ENCODE data around the gene PAX5. TPM values are rescaled to one million over a fixed set of nuclear protein-coding genes. Genes with fewer than 3 reads are reported as not detected.

PAX5 gene
- polyA plus RNA-seq, 1 experiment = not detected

DNA sequence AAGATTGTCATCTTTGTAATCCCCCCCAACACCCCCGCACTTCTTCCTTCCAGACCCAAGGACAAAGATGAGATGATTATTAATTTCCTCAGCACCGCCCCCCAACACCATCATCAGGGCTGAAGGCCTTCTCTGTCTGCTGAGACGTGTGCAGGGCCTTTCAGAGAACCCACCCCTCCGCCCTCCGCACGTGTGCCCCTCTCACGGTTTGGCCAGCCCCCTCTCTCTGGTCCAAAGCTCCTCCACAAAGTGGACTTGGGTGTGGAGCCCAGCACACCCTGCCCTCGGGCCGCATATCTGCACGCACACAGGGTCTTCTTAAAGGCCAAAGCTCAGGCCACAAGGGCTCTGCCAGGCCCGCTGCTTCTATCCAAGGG lies 32.0 kb downstream of the PAX5 start:
- Histone ChIP-seq H3K4me3 (ENCODE audit: low read depth, low read length) (no peak overlapping the region), H3K27me3 (ENCODE audit: control insufficient read depth, insufficient read depth, low read length) (peaks cover 46% of the 10 kb centered on the region), H3K36me3 (ENCODE audit: control insufficient read depth, insufficient read depth, low read length) (no peaks in the 10 kb centered on the region)
- ChIA-PET CTCF (interaction anchor here (1.0 kb wide), 1 partner anchor 12 kb away, joined by 3 read pairs; no protein-coding TSS in a partner anchor), POLR2A (no interaction called here)
- DNase-seq (ENCODE audit: low read depth) = no peak
- TF ChIP-seq, protein P1, sequence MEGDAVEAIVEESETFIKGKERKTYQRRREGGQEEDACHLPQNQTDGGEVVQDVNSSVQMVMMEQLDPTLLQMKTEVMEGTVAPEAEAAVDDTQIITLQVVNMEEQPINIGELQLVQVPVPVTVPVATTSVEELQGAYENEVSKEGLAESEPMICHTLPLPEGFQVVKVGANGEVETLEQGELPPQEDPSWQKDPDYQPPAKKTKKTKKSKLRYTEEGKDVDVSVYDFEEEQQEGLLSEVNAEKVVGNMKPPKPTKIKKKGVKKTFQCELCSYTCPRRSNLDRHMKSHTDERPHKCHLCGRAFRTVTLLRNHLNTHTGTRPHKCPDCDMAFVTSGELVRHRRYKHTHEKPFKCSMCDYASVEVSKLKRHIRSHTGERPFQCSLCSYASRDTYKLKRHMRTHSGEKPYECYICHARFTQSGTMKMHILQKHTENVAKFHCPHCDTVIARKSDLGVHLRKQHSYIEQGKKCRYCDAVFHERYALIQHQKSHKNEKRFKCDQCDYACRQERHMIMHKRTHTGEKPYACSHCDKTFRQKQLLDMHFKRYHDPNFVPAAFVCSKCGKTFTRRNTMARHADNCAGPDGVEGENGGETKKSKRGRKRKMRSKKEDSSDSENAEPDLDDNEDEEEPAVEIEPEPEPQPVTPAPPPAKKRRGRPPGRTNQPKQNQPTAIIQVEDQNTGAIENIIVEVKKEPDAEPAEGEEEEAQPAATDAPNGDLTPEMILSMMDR (IDR thresholded peaks at IDR 0.05; ENCODE audit: insufficient read depth, low read depth, low read length) = no peak

DNA sequence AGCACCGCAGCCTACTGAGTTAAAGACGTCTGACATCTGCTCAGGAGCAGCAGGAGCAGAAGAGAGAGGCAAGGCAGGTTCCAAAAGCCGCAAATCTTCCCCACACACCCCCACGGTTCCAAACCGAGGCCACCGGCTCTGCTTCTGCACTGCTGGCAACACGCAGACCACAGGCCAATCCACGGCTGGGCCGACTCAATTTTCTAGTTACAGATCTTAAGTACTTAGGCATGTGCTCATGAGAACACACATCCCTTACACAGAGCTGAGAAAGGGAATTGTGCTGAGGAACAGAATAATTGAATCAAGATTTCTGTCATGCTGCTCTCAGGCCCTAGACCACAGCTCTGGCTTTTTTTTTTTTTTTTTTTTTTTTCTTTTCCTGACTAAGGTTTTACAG lies 32.6 kb downstream of the PAX5 start:
- H3K4me3 ChIP-seq (ENCODE audit: low read depth, low read length) = no peak overlapping the region
- ChIA-PET POLR2A (no interaction called here), CTCF (interaction anchor here (1.0 to 1.4 kb wide), 2 partner anchors 13 to 129 kb away, joined by 3 to 4 read pairs; no protein-coding TSS in a partner anchor)
- peaks cover 43% of the 10 kb centered on the region for H3K27me3 ChIP-seq (ENCODE audit: control insufficient read depth, insufficient read depth, low read length)
- DNase-seq (ENCODE audit: low read depth) = no peak
- no peaks in the 10 kb centered on the region for H3K36me3 ChIP-seq (ENCODE audit: control insufficient read depth, insufficient read depth, low read length)
- TF ChIP-seq, protein P1 (IDR thresholded peaks at IDR 0.05; ENCODE audit: insufficient read depth, low read depth, low read length) = no peak

DNA sequence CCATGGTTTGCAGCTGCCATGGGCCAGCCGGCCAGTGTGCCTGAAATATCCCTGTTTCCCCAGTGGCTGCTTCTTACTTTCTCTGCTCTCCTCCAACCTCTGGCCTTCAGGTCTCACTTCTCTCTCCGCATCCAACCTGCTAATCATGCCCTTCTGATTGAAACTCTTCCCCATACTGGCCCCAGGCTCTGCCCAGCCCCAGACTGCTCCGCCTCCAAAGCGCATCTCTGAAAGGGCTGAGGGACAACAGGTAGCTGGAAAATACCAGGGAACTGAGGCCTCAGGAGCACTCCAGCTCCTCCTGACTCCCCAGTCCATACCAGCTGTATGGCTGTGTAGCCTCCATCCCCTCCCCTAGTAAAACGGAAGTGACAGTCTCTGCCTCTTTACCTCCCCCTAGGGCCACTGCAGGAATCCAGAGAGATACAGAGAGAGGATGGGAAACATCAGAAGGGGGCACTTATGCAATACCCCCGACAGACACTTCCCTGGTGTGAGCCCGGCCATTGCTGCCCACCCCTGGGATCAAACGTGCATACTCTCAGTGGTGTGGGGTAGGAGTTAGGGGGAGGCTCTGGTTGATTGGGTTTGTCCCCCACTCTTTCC lies 34.2 kb downstream of the PAX5 start:
- Histone ChIP-seq H3K27me3 (ENCODE audit: control insufficient read depth, insufficient read depth, low read length) (peaks cover 37% of the 10 kb centered on the region), H3K36me3 (ENCODE audit: control insufficient read depth, insufficient read depth, low read length) (no peaks in the 10 kb centered on the region), H3K4me3 (ENCODE audit: low read depth, low read length) (no peak overlapping the region)
- CTCF ChIA-PET = interaction anchor here (1.4 to 1.7 kb wide), 2 partner anchors 9 to 127 kb away, joined by 4 to 5 read pairs; no protein-coding TSS in a partner anchor
- POLR2A ChIA-PET = no interaction called here
- DNase-seq (ENCODE audit: low read depth) = no peak
- TF ChIP-seq, protein P1 (IDR thresholded peaks at IDR 0.05; ENCODE audit: insufficient read depth, low read depth, low read length) = no peak

DNA sequence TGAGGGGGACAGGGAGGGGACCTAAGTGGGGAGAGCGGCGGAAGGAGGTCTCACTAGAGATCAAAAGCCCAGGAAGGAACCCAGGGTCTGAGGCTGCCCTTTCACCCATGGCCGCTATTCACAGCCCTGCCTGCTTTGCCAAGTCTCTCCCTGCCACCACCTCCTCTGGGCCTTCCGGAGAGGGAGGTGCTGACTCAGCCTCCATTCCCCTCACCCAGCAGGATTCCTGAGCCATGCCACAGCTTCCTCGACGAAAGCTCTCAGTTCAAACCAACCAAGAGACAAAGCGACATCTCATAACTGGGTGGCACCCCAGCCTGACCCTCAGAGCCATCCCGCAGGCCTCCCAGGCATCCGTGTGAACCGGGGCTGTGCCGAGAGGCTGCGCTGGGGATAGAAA lies 36.7 kb downstream of the PAX5 start:
- TF ChIP-seq, protein P1 (IDR thresholded peaks at IDR 0.05; ENCODE audit: insufficient read depth, low read depth, low read length) = no peak
- no peak for DNase-seq (ENCODE audit: low read depth)
- H3K27me3 ChIP-seq (ENCODE audit: control insufficient read depth, insufficient read depth, low read length) = peaks cover 37% of the 10 kb centered on the region
- POLR2A ChIA-PET = no interaction called here
- H3K4me3 ChIP-seq (ENCODE audit: low read depth, low read length) = no peak overlapping the region
- no peaks in the 10 kb centered on the region for H3K36me3 ChIP-seq (ENCODE audit: control insufficient read depth, insufficient read depth, low read length)
- CTCF ChIA-PET = interaction anchor here (1.3 to 2.5 kb wide), 3 partner anchors 12 to 332 kb away, joined by 3 to 13 read pairs (median 10); no protein-coding TSS in a partner anchor

DNA sequence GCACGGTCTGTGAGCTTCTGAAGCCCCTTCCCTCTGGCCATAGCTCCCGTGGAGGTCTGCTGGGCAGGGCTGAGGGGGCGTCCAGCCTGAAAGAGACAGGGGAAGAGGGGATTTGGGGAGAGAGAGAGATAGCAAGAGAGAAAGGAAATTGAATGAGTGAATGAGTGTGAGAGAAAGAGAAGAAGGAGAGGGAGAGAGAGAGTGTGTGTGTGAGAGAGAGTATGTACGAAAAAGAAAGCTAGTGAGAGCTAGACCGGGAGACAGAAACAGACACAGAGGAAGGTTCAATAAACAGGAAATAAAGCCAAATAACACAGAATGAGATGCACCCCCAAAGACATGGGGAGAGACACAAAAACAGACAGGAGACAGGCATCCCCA lies 37.4 kb downstream of the PAX5 start:
- Histone ChIP-seq H3K4me3 (ENCODE audit: low read depth, low read length) (no peak overlapping the region), H3K36me3 (ENCODE audit: control insufficient read depth, insufficient read depth, low read length) (no peaks in the 10 kb centered on the region), H3K27me3 (ENCODE audit: control insufficient read depth, insufficient read depth, low read length) (peaks cover 34% of the 10 kb centered on the region)
- DNase-seq (ENCODE audit: low read depth) = no peak
- CTCF ChIA-PET = interaction anchor here (1.0 to 2.5 kb wide), 7 partner anchors 8 to 419 kb away, joined by 3 to 13 read pairs (median 6); no protein-coding TSS in a partner anchor
- TF ChIP-seq, protein P1 (IDR thresholded peaks at IDR 0.05; ENCODE audit: insufficient read depth, low read depth, low read length) = no peak
- POLR2A ChIA-PET = no interaction called here

Measured in BJ (cell line).